Measurements from ENCODE around the gene IL17RC. TPM values are rescaled to one million over a fixed set of nuclear protein-coding genes. Genes with fewer than 3 reads are reported as not detected.

The IL17RC gene
- total RNA-seq, result 35.4 and 50.9 TPM in 2 replicates

GRCh38 chr3:9916734-9917680, at the start of gene IL17RC:
Gene IL17RC (plus strand): TSS chr3:9917098. CDS start chr3:9917316, 218 bp downstream.

GRCh38 chr3:9879830-9880549, 36.9 kb upstream of the IL17RC start, which contains the start of gene CIDEC:
Gene CIDEC (minus strand): TSS chr3:9880253. CDS start chr3:9878486, 1,767 bp downstream.

DNA sequence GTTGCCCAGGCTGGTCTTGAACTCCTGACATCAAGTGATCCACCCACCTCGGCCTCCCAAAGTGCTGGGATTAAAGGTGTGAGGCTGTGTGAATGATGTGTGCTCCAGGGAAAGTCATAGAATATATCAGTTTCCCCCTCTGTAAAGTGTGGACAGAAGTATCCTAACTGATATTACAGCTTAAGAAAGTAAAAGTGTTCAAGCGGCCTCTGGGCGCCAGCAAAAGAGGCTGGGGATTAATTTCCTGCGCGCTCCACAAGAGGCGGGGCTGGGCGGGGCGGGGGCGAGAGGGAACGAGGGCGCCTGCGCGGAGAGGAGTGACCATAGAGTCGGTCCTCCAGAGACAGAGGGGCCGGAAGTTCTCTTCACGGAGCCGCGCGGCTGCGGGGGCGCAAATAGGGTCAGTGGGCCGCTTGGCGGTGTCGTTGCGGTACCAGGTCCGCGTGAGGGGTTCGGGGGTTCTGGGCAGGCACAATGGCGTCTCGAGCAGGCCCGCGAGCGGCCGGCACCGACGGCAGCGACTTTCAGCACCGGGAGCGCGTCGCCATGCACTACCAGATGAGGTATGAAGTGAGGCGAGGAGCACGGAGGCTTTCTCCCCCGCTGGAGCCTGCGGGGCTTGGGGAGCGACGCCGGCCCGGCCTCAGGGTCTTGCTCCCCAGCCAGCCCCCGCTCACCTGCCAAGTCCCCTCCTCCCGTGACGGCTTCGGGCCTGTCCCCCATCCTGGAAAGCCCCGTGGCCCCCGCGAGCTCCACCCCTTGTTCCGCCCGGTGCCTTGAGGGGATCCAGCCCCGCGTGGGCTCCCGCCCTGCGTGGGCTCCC, 26.4 kb upstream of the IL17RC start, which contains the start of gene JAGN1:
TSS of gene JAGN1 (plus strand) at position 362 of the 823 bp plus-strand sequence. CDS start at position 475, 113 bp downstream.

GRCh38 chr3:9902372-9903237, 14.3 kb upstream of the IL17RC start, which contains the start of gene IL17RE:
Gene IL17RE (plus strand): TSS chr3:9902848. CDS start chr3:9902933, 85 bp downstream.

GRCh38 chr3:9933561-9934234, 16.8 kb downstream of the IL17RC start, which contains the start of gene CRELD1:
Gene CRELD1 (plus strand): TSS chr3:9933834. CDS start chr3:9934439, 605 bp downstream.

GRCh38 chr3:9951962-9952805, 35.3 kb downstream of the IL17RC start, which contains the start of gene PRRT3:
Gene PRRT3 (minus strand): TSS chr3:9952408. CDS start chr3:9950115, 2,293 bp downstream.

Other genes starting within 250 kb of the IL17RC start
- not detected in 2 replicates for gene CPNE9, start 213.3 kb upstream of the IL17RC start, total RNA-seq
- gene BRPF1, start 185.4 kb upstream of the IL17RC start, total RNA-seq, result 9.6 and 17.3 TPM in 2 replicates
- gene OGG1, start 167.1 kb upstream of the IL17RC start, total RNA-seq, result 9.2 and 16.7 TPM in 2 replicates
- 25.1 and 30.7 TPM in 2 replicates for gene CAMK1, start 147.2 kb upstream of the IL17RC start, total RNA-seq
- 72.1 and 81.6 TPM in 2 replicates for gene TADA3, start 124.6 kb upstream of the IL17RC start, total RNA-seq
- gene ARPC4, start 124.0 kb upstream of the IL17RC start, total RNA-seq, result 222 and 227 TPM in 2 replicates
- gene TTLL3, start 106.8 kb upstream of the IL17RC start, total RNA-seq, result 11.8 and 28.5 TPM in 2 replicates
- 35.7 and 36.8 TPM in 2 replicates for gene RPUSD3, start 73.1 kb upstream of the IL17RC start, total RNA-seq
- gene CIDEC, start 36.8 kb upstream of the IL17RC start, total RNA-seq, result 0.18 TPM in 1 of 2 replicates, not detected in the other
- gene JAGN1, start 26.5 kb upstream of the IL17RC start, total RNA-seq, result 55.6 and 71.6 TPM in 2 replicates
- gene IL17RE, start 14.2 kb upstream of the IL17RC start, total RNA-seq, result 0.54 TPM in 1 of 2 replicates, not detected in the other
- 23.0 and 26.7 TPM in 2 replicates for gene CRELD1, start 16.7 kb downstream of the IL17RC start, total RNA-seq
- 2.8 and 3.8 TPM in 2 replicates for gene PRRT3, start 35.3 kb downstream of the IL17RC start, total RNA-seq
- gene EMC3, start 69.7 kb downstream of the IL17RC start, total RNA-seq, result 68.5 and 87.6 TPM in 2 replicates
- 2.9 and 12.5 TPM in 2 replicates for gene FANCD2, start 109.3 kb downstream of the IL17RC start, total RNA-seq
- gene FANCD2OS, start 191.2 kb downstream of the IL17RC start, total RNA-seq, result not detected in 2 replicates
- gene BRK1, start 198.6 kb downstream of the IL17RC start, total RNA-seq, result 150 and 153 TPM in 2 replicates
- gene VHL, start 224.7 kb downstream of the IL17RC start, total RNA-seq, result 32.0 and 32.2 TPM in 2 replicates
- gene IRAK2, start 247.8 kb downstream of the IL17RC start, total RNA-seq, result 2.7 and 10.9 TPM in 2 replicates